Mononuclear cell (primary cell): ENCODE data around the gene TNNI3K. TPM values are rescaled to one million over a fixed set of nuclear protein-coding genes. Genes with fewer than 3 reads are reported as not detected.

ENCODE experiments used
- H3K27me3 ChIP-seq: 2 replicates; pipeline ENCODE4 v1.6.0; 2011; ENCODE audit warnings: low read length, control low read depth; ENCODE audit not compliant: insufficient read depth
- H3K4me1 ChIP-seq: 2 replicates; pipeline ENCODE4 v1.5.1; 2011; ENCODE audit warnings: mild to moderate bottlenecking, low read length, control low read depth; ENCODE audit not compliant: insufficient read depth
- H3K4me3 ChIP-seq: 2 replicates; pipeline ENCODE4 v1.5.1; 2011; ENCODE audit warnings: mild to moderate bottlenecking, low read length, moderate library complexity
- H3K9me3 ChIP-seq: 2 replicates; pipeline ENCODE4 v1.5.1; 2011; ENCODE audit warnings: low read depth, mild to moderate bottlenecking, control low read depth, low read length
- total RNA-seq: library from RNA; depleted of rRNA; stranded (reverse); fragments of >200 nt; gene quantifications from one replicate; pipeline ENCODE4 v1.2.3, GENCODE V29; 2012

Gene TNNI3K
- total RNA-seq, 1 donor, result 0.94 TPM

DNA sequence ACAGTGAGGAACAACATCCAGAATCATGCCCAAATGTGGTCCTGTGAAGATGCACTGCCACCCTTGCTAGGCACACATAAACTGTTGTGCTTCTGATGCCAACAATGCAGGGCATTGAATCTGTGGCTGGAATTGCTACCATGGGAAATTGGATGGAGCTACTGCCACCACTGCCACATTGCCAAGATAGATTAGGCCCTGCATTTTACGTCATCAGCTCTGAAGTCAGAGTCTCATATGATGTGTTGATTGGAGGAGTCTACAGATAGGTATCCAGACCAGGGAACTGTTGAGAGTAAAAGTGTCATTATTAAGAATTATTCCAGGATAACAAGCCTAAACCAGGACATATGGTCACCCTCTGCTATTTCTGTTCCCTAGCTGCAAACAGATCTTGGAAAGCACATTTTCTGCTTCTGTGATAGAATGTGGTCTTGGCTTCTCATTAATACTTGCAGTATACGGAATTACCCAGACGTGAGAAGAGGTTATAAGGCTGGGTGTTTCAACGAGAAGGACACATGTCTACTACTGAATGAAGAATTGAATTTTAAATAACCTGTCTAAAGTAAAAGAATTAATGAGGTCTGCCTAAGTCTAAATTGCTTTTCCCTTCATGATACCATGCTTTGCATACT, 106.6 kb downstream of the TNNI3K start:
- Histone ChIP-seq H3K9me3 (no peaks in the 10 kb centered on the region), H3K4me1 (no peaks in the 10 kb centered on the region), H3K4me3 (no peak overlapping the region), H3K27me3 (no peaks in the 10 kb centered on the region)

DNA sequence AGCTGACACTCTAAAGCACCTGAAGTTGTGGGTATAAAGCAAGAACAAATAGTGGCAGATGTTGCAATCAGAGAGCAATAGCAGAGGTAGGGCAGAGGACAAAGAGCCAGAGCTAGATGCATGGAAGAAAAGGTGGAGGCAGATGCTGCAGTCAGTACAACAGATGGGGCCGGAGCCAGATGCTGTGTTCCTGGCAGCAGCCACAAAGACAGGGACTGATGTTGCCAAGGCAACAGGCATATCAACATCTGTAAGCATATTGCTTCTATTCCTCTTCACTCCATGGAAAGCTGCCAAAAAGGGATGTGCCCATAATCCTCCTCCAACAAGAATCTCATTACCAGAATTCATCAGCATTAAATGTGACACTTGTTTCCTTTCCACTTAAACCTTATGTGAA, 108.0 kb downstream of the TNNI3K start:
- H3K27me3 ChIP-seq, result no peaks in the 10 kb centered on the region
- no peaks in the 10 kb centered on the region for H3K4me1 ChIP-seq
- no peaks in the 10 kb centered on the region for H3K9me3 ChIP-seq
- H3K4me3 ChIP-seq, result no peak overlapping the region

GRCh38 chr1:74344387-74344786, 109.2 kb downstream of the TNNI3K start:
- H3K4me3 ChIP-seq, result no peak overlapping the region
- no peaks in the 10 kb centered on the region for H3K27me3 ChIP-seq
- no peaks in the 10 kb centered on the region for H3K4me1 ChIP-seq
- H3K9me3 ChIP-seq, result no peaks in the 10 kb centered on the region

- Histone ChIP-seq H3K9me3 (peaks cover 6% of the 10 kb centered on the region), H3K27me3 (no peaks in the 10 kb centered on the region), H3K4me3 (no peak overlapping the region), H3K4me1 (no peaks in the 10 kb centered on the region)
Measured at GRCh38 chr1:74356493-74356892, 121.3 kb downstream of the TNNI3K start.

GRCh38 chr1:74357150-74357549, 122.0 kb downstream of the TNNI3K start:
- peaks cover 6% of the 10 kb centered on the region for H3K9me3 ChIP-seq
- no peak overlapping the region for H3K4me3 ChIP-seq
- no peaks in the 10 kb centered on the region for H3K4me1 ChIP-seq
- H3K27me3 ChIP-seq, result no peaks in the 10 kb centered on the region

- Histone ChIP-seq H3K4me3 (no peak overlapping the region), H3K27me3 (no peaks in the 10 kb centered on the region), H3K4me1 (no peaks in the 10 kb centered on the region), H3K9me3 (peaks cover 6% of the 10 kb centered on the region)
Measured at GRCh38 chr1:74357756-74358155, 122.6 kb downstream of the TNNI3K start.

DNA sequence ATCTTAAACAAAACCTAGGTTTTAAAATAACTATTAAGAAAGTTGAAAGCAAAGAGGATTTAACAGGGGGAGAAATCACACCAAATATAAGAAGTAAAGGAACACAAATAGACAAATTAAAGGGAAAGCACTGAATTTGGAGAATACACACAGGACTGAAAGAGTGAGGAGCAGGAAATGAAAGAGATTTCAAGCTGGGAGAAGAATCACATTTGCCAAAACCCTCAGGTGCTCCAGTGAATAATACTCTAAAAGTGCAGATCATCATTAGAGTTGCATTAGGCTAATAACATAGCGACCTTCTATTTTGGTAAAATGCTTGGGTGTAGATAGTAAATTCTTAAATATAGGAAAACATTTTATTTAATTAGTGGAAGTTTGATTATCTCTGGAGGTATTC, 127.5 kb downstream of the TNNI3K start:
- Histone ChIP-seq H3K4me3 (no peak overlapping the region), H3K4me1 (no peaks in the 10 kb centered on the region), H3K9me3 (peaks cover 6% of the 10 kb centered on the region), H3K27me3 (no peaks in the 10 kb centered on the region)

- H3K9me3 ChIP-seq, result peaks cover 6% of the 10 kb centered on the region
- H3K4me3 ChIP-seq, result no peak overlapping the region
- no peaks in the 10 kb centered on the region for H3K27me3 ChIP-seq
- no peaks in the 10 kb centered on the region for H3K4me1 ChIP-seq
Measured at GRCh38 chr1:74363220-74363619, 128.0 kb downstream of the TNNI3K start.

- no peaks in the 10 kb centered on the region for H3K9me3 ChIP-seq
- no peaks in the 10 kb centered on the region for H3K27me3 ChIP-seq
- no peaks in the 10 kb centered on the region for H3K4me1 ChIP-seq
- H3K4me3 ChIP-seq, result no peak overlapping the region
Measured at GRCh38 chr1:74367175-74367813, 132.1 kb downstream of the TNNI3K start.

DNA sequence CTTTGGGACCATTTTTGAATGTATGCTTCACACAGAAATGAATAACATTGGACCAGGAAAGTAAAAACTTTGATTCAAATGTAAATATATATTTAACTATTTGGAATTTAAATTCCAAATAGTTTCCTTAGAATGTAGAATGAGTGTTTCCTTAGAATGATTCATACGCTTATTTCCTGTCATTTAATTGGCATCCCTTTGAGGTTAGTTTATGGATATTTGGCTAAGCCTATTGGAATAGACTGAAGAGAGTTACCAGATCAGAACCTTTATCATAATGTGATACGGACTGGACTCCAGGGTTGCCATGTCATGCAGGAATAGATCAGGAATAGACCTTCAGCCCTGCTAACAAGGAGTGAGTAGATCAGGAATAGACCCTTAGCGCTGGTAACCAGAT, 133.1 kb downstream of the TNNI3K start:
- no peak overlapping the region for H3K4me3 ChIP-seq
- no peaks in the 10 kb centered on the region for H3K9me3 ChIP-seq
- no peaks in the 10 kb centered on the region for H3K4me1 ChIP-seq
- H3K27me3 ChIP-seq, result no peaks in the 10 kb centered on the region

GRCh38 chr1:74375376-74375775, 140.2 kb downstream of the TNNI3K start:
- Histone ChIP-seq H3K27me3 (no peaks in the 10 kb centered on the region), H3K9me3 (no peaks in the 10 kb centered on the region), H3K4me1 (no peaks in the 10 kb centered on the region), H3K4me3 (no peak overlapping the region)

DNA sequence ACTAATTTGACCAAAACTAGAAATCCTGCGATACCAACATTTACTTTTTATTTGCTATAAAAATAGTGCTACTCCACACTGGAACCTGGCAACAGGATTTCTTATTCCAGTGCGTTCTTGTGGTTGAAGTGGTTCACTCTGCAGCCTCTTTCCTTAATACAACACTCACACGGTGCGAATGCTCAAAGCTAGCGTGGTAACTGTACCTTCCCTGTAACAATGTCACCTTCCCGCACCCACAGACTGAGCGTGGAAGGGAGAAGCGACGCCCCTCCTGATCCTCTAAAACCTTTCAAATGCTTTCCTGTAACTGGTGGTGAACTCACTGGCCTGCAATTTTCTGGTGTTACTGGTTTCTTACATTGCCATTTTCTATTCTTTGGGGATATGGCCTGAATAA, 145.1 kb downstream of the TNNI3K start:
- no peaks in the 10 kb centered on the region for H3K9me3 ChIP-seq
- no peaks in the 10 kb centered on the region for H3K4me1 ChIP-seq
- no peaks in the 10 kb centered on the region for H3K27me3 ChIP-seq
- no peak overlapping the region for H3K4me3 ChIP-seq

- Histone ChIP-seq H3K9me3 (no peaks in the 10 kb centered on the region), H3K4me3 (no peak overlapping the region), H3K4me1 (no peaks in the 10 kb centered on the region), H3K27me3 (no peaks in the 10 kb centered on the region)
Measured at GRCh38 chr1:74388855-74389254, 153.7 kb downstream of the TNNI3K start.

- Histone ChIP-seq H3K4me1 (no peaks in the 10 kb centered on the region), H3K27me3 (no peaks in the 10 kb centered on the region), H3K4me3 (no peak overlapping the region), H3K9me3 (no peaks in the 10 kb centered on the region)
Measured at GRCh38 chr1:74392186-74392585, 157.0 kb downstream of the TNNI3K start.

GRCh38 chr1:74392840-74393239, 157.7 kb downstream of the TNNI3K start:
- no peaks in the 10 kb centered on the region for H3K9me3 ChIP-seq
- no peaks in the 10 kb centered on the region for H3K27me3 ChIP-seq
- H3K4me3 ChIP-seq, result no peak overlapping the region
- no peaks in the 10 kb centered on the region for H3K4me1 ChIP-seq

DNA sequence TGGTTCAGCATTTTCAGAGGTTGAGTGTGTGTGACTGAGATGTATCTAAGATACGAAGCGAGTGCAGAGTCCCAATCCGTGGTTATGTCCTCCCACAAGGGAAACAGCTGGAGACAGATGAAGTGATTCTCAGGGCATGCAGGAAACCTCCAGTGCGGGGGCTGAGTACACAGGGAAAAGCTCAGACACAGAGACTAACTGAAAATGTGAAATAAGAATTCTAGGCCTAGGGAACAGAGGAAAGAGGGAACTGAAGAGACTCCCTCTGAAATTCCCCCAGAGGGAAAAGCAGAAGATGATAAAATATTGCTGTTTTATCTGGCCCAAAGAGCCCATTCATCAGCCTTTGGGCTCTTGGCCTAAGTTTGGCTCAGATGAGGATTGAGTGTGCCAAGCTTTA, 160.4 kb downstream of the TNNI3K start:
- Histone ChIP-seq H3K27me3 (no peaks in the 10 kb centered on the region), H3K4me3 (no peak overlapping the region), H3K9me3 (no peaks in the 10 kb centered on the region), H3K4me1 (no peaks in the 10 kb centered on the region)
